Activated CD8-positive, alpha-beta T cell treated with anti-CD3 and anti-CD28 coated beads for 36 hours (primary cell): ENCODE data around the gene MAZ. TPM values are rescaled to one million over a fixed set of nuclear protein-coding genes. Genes with fewer than 3 reads are reported as not detected.

Source experiments
- ATAC-seq: fragments of 200-7000 bp; cut with Tn5 transposase; one replicate; pipeline ENCODE4 v1.10.0; 2021; ENCODE audit warnings: mild to moderate bottlenecking, moderate library complexity
- CTCF ChIA-PET: fragments of 350-600 bp; sonication (Branson Sonifier 250); formaldehyde crosslinking; loops from one replicate; lab custom pipeline; 2021; ENCODE audit warnings: antibody characterized with exemption; lab: Charles Lee
- POLR2A ChIA-PET: fragments of 350-600 bp; sonication (Branson Sonifier 250); formaldehyde crosslinking; loops from one replicate; lab custom pipeline; 2021; ENCODE audit warnings: antibody characterized with exemption; lab: Charles Lee
- DNase-seq: peaks from one replicate; pipeline ENCODE4 v3.0.0-alpha.2; 2020
- H3K27ac Mint-ChIP-seq: one replicate; pipeline ENCODE4 v1.8.0; 2021; ENCODE audit warnings: mild to moderate bottlenecking, mixed read lengths
- H3K27me3 Mint-ChIP-seq: one replicate; pipeline ENCODE4 v1.8.0; 2021; ENCODE audit warnings: mixed read lengths
- H3K36me3 Mint-ChIP-seq: one replicate; pipeline ENCODE4 v1.8.0; 2021; ENCODE audit warnings: low read depth, mixed read lengths
- H3K4me1 Mint-ChIP-seq: one replicate; pipeline ENCODE4 v1.8.0; 2021; ENCODE audit warnings: low read depth, mixed read lengths
- H3K4me3 Mint-ChIP-seq: one replicate; pipeline ENCODE4 v1.8.0; 2021; ENCODE audit warnings: mild to moderate bottlenecking, moderate library complexity, mixed read lengths
- H3K9me3 Mint-ChIP-seq: one replicate; pipeline ENCODE4 v1.8.0; 2021; ENCODE audit warnings: mixed read lengths
- CTCF ChIP-seq: fragments of 200-600 bp; IDR thresholded peaks from one replicate; pipeline ENCODE4 v1.8.0; 2022; ENCODE audit warnings: antibody characterized with exemption, mild to moderate bottlenecking
- intact Hi-C: fragments of 100-400 bp; cut with micrococcal nuclease; formaldehyde crosslinking; loops from one replicate; pipeline ENCODE4 v1.10.0; 2022
- total RNA-seq, 2 experiments: library from RNA; stranded (reverse); gene quantifications; one replicate each; pipeline ENCODE4 v1.2.3, GENCODE V29; 2021

The MAZ gene
- total RNA-seq, 2 experiments from 2014 or later: 380 to 382 TPM

DNA sequence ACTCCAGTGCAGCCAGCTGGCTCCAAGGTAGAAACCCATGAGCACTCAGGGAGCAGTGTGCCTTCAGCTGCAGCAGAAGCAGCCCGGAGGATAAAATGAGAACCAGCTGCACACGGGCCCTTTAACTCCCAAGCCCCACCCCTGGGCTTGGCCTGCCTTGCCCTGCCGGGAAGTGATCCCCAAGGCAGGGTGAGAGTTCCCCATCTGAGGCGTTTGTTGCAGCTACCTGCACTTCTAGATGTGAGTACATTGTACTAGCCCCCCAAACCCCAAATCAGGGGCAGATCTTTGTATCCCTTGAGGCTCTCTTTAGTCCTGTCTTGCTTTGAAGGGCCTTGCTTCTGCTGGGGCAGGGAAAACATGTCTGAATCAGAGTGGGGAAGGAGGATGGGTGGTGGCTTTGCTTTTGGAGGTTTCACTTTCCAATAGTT, 14.0 kb downstream of the MAZ start, which contains the start of gene MVP:
MVP (plus strand) TSS at position 192 of the 431 bp plus-strand sequence. CDS start 10,088 bp downstream, outside the sequence.
- DNase-seq (peak; percentile 66), ATAC-seq (no peak)
- intact Hi-C loops: no loop called here
- Mint-ChIP-seq H3K9me3 (no peaks in the 10 kb centered on the region), H3K27ac (peak within 1 kb of the TSS; percentile 89), H3K36me3 (peaks cover 30% of the 10 kb centered on the region), H3K4me1 (peaks cover 69% of the 10 kb centered on the region), H3K27me3 (no peaks in the 10 kb centered on the region), H3K4me3 (peak within 1 kb of the TSS; percentile 79)
- CTCF ChIA-PET: interaction anchor here (0.7 to 8.1 kb wide), 9 partner anchors 9 to 235 kb away, joined by 3 to 95 read pairs (median 4); partner anchors contain the start of gene KIF22
- TF ChIP-seq CTCF: no peak
- POLR2A ChIA-PET: interaction anchor here (0.7 to 13.9 kb wide), 8 partner anchors 10 to 120 kb away, joined by 3 to 167 read pairs (median 5); partner anchors contain the start of genes KCTD13, KIF22, MAZ and PRRT2

GRCh38 chr16:29820730-29821642, 14.7 kb downstream of the MAZ start:
- intact Hi-C loops: no loop called here
- CTCF ChIA-PET: interaction anchor here (1.2 to 8.1 kb wide), 10 partner anchors 9 to 234 kb away, joined by 3 to 95 read pairs (median 4); partner anchors contain the start of genes CDIPT and KIF22
- peak overlapping the region; percentile 79 for H3K4me3 Mint-ChIP-seq
- H3K27me3 Mint-ChIP-seq: no peaks in the 10 kb centered on the region
- no peak for TF ChIP-seq CTCF
- H3K36me3 Mint-ChIP-seq: peaks cover 30% of the 10 kb centered on the region
- no peaks in the 10 kb centered on the region for H3K9me3 Mint-ChIP-seq
- H3K4me1 Mint-ChIP-seq: peaks cover 72% of the 10 kb centered on the region
- DNase-seq (peak; percentile 72), ATAC-seq (peak; percentile 29)
- POLR2A ChIA-PET: interaction anchor here (0.7 to 13.9 kb wide), 9 partner anchors 11 to 120 kb away, joined by 3 to 167 read pairs (median 5); partner anchors contain the start of genes KCTD13, KIF22, MAZ and PRRT2
- H3K27ac Mint-ChIP-seq: peak overlapping the region; percentile 89

GRCh38 chr16:29821643-29822115, 15.3 kb downstream of the MAZ start:
- TF ChIP-seq CTCF: no peak
- intact Hi-C loops: no loop called here
- peaks cover 76% of the 10 kb centered on the region for H3K4me1 Mint-ChIP-seq
- H3K4me3 Mint-ChIP-seq: peak overlapping the region; percentile 79
- no peak for ATAC-seq
- POLR2A ChIA-PET: interaction anchor here (0.9 to 13.9 kb wide), 4 partner anchors 11 to 142 kb away, joined by 3 to 167 read pairs (median 6); partner anchors contain the start of genes KIF22, MAZ and PRRT2
- no peak for DNase-seq
- no peaks in the 10 kb centered on the region for H3K27me3 Mint-ChIP-seq
- H3K36me3 Mint-ChIP-seq: peaks cover 30% of the 10 kb centered on the region
- H3K9me3 Mint-ChIP-seq: no peaks in the 10 kb centered on the region
- CTCF ChIA-PET: interaction anchor here (1.2 to 8.1 kb wide), 4 partner anchors 14 to 130 kb away, joined by 3 to 95 read pairs (median 34); partner anchors contain the start of gene CDIPT
- peak overlapping the region; percentile 89 for H3K27ac Mint-ChIP-seq

GRCh38 chr16:29824589-29825144, 18.3 kb downstream of the MAZ start:
- ChIA-PET POLR2A (interaction anchor here (0.7 to 13.9 kb wide), 6 partner anchors 8 to 102 kb away, joined by 3 to 167 read pairs (median 6); partner anchors contain the start of genes KIF22, MAZ, PAGR1 and PRRT2), CTCF (interaction anchor here (0.7 to 6.6 kb wide), 6 partner anchors 8 to 149 kb away, joined by 3 to 40 read pairs (median 7); partner anchors contain the start of genes PAGR1 and TAOK2)
- no peak for TF ChIP-seq CTCF
- Mint-ChIP-seq H3K36me3 (peaks cover 6% of the 10 kb centered on the region), H3K4me3 (no peak overlapping the region), H3K27me3 (no peaks in the 10 kb centered on the region), H3K27ac (peak overlapping the region; percentile 87), H3K4me1 (peaks cover 75% of the 10 kb centered on the region), H3K9me3 (no peaks in the 10 kb centered on the region)
- DNase-seq: no peak
- ATAC-seq: no peak
- intact Hi-C loops: no loop called here
